Right forelimb (tissue), 1 donor: ENCODE results near the gene SLC7A6.
"Not testable (repeated sequence)": the region's sequence is repeated elsewhere in the genome, so short reads cannot be mapped to it uniquely, and the experiment has no call there.

Experiments used
- DNase-seq: peaks from one replicate; pipeline ENCODE4 v3.0.0-alpha.2; 2018

The SLC7A6 gene

GRCh38 chr16:68285683-68286082, 21.4 kb downstream of the SLC7A6 start:
- no peak for DNase-seq

DNA sequence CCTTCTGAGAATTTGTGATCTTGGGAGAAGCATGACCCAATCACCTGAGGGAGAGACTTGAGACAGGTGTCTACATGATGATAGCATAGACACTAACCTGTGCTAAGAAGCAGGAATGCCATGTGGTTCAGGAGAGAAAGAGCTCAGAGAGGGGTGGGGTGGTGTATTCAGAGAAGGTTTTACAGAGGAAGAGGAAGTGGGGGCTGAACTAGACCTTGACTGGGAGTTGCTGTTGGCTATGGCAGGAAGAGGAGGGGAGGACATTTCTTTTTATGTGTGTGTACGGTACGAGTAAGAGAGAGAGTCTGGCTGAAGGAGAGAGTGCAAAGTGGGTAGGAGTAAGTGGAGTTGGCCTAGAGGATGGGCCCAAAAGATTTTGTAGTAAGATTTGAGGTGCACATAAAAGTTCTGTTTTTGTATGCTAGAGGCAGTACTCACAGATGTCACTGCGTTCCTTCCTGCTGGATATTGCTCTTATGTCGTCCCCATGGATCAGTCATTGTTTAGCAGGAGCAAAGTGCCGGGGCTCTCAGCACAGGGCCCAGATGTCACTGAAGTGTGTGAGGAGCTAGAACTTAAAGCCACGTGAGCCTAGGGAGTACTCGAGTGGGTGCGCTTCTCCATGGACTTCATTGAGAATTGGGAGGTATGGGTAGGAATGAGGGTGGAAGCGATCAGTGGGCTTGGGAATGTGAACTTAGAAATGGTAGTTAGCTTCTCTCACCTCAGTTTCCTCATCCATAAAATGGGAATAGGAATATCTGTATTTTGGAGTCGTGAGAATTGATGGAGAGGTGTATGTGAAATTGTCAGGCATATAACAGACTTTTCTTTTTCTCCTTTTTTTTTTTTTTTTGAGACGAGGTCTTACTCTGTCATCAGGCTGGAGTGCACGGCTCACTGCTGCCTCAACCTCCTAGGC, 22.1 kb downstream of the SLC7A6 start:
- no peak for DNase-seq

- DNase-seq, result no peak
Observed at GRCh38 chr16:68287276-68288251, 23.2 kb downstream of the SLC7A6 start.

GRCh38 chr16:68288252-68288650, 23.9 kb downstream of the SLC7A6 start:
- no peak for DNase-seq

GRCh38 chr16:68288796-68289195, 24.5 kb downstream of the SLC7A6 start:
- DNase-seq, result not testable (repeated sequence)

DNA sequence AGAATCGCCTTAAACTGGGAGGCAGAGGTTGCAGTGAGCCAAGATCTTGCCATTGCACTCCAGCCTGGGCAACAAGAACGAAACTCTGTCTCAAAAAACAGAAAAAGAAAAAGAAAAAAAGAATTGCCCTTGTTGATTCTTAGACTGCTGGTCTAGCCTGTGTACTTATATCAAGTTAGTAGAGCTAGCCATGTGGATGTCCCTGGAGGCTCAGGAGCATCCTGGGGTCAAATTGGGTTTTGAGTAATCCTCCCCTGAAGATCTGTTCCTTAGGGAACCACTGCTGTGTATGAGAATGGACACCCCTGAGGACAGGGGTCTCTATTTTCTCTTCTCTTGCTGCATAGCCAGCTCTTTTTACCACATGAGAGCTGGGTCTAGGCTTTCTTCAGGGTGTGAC, 24.9 kb downstream of the SLC7A6 start:
- no peak for DNase-seq

GRCh38 chr16:68289621-68290329, 25.4 kb downstream of the SLC7A6 start:
- DNase-seq, result no peak

DNA sequence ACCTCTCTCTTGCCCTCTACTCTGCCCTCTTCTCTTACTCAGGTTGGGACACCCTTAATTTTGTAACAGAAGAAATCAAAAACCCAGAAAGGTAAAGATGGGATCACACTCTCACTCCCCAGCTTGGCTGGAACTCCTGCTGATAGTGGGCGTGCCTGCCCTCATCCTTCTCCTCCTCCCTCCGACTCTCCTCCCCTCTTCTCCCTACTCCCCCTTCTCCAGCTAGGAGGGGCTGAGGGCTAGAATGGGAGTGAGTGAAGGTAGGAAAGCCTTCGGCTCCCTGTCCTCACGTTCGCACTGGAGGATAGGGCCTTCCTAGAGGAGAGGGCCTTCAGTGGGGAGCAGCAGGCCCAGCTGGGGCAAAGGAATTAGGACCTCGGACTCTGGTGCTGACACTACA, 26.1 kb downstream of the SLC7A6 start:
- DNase-seq, result no peak

GRCh38 chr16:68291227-68291626, 26.9 kb downstream of the SLC7A6 start:
- no peak for DNase-seq

DNA sequence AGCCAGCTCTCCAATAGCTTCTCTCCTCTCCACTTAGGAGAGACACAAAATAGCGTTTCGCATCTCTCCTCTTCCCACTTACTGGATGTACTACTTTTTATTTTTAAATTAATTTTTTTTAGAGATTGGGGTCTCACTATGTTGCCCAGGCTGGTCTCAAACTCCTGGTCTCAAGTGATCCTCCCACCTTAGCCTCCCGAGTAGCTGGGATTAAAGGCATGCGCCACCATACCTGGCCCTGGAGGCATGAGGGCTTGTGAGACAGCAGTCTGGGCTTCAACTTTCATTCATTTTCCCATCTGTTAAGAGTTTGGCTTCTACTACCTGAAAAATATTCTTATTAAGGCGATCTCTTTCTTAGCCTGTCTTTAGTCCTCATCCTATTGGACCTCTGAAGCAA, 28.1 kb downstream of the SLC7A6 start:
- no peak for DNase-seq

DNA sequence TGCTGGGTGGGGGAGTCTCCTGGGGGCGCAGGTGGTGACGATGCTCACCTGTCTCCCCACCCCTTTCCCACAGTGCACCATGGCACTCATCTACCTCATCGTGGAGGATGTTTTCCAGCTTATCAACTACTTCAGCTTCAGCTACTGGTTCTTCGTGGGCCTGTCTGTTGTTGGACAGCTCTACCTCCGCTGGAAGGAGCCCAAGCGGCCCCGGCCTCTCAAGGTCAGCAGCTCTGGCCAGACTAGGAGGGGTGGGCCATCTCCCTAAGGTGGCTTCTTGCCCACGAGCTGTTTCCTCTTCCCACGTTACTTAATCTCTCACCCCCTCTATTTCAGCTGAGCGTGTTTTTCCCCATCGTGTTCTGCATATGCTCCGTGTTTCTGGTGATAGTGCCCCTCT, 32.0 kb downstream of the SLC7A6 start:
- DNase-seq, result no peak

DNA sequence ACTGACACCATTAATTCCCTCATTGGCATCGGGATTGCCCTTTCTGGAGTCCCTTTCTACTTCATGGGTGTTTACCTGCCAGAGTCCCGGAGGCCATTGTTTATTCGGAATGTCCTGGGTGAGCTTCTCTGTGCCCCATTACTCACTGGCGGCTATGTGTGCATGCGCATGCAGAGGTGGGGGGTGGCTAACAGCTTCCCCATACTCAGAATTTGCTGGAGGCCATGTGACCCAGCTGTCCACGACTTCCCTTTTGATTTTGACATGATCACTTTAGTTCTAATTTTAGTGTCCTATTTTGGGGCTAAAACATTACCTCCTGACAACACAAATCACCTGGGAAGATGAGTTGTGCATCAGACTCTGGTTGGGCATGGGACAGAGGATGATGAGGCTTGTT, 32.4 kb downstream of the SLC7A6 start:
- no peak for DNase-seq

- no peak for DNase-seq
Observed at GRCh38 chr16:68297908-68298307, 33.6 kb downstream of the SLC7A6 start.

DNA sequence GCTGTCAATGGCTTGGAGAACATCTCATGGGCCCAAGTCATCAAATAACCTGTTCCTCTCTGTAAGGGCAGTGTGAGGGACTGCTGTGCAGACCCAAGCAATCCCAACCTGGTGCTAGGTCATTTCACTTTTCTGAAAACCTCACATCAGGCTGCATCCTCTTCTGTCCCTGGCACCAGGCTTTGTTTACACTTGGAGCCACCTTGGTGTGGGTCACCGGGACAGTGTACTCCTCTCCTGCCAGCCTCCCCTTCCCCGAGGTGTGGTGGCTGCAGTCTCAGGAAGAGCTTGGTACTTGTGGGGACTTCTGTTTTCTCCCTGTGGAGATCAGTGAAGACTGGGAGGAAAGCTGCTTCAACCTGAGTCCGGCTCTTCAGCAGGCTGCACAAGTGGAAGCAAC, 34.0 kb downstream of the SLC7A6 start:
- no peak for DNase-seq

DNA sequence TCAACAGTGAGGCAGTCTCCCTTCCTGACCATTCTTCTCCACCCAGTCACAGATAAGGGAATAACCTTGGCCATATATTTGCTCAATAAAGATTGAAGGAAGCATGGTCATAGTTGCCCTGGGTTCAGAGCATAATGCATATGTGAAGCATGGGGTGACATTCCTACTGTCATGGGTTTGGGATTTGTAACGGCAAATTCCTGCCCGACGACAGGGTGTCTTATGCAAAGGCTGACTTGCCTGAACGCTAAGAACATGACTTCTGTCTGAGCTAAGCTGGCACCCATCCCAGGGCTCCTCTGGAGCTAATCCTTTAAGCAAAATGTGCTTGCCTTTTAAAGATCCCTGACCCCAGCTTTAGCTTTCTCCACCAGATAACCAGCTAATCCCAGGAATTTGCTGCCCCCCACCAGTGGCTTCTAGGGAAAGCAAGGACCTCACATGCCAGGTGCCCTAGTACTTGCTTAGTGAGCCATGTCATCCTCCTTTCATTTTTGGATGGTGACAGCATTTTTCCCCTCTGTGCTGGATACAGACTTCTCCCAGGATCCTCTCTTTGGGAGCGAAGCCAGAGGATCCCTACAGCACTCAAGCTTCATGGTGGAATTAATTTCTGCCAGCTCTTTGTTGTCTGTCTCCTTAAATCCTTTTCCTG, 34.7 kb downstream of the SLC7A6 start:
- no peak for DNase-seq

DNA sequence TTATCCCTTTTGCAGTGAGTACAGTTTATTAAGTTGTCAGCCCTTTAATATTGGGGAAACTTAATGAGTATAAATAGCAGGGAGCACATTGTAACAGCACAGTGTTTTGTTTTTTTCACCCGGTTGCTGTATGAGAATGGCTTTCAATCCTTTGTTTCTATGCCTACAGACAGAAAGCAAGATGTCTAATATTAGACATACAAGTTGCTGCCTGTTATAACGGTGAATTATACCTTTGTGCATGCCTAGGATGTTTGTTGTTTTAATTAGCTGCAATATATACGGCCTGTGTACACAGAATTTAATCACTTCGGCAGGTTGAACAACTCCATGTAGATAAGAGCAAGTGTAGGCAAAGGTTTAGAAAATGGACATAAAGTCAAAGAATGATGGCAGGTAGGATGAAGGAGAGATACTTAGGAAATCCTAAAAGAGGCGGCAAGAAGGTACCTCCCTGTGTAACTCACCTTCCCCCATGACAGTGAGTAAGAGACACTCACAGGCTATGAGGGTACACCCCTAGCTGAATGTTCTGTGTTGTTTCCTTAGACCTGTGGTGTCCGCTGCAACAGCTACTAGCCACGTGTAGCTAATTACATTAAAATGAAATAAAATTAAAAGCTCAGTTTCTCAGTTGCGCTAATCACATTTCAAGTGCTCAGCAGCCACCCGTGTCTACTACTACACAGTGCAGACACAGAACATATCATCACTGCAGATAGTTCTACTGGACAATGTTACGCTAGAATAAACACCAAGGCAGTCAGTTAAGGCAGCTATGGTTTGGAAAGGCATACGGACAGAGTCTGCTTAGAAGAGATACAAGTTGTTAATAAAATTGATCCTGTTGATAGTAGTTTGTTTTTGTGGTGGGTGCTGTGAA, 35.5 kb downstream of the SLC7A6 start:
- no peak for DNase-seq

- no peak for DNase-seq
Observed at GRCh38 chr16:68300734-68301459, 36.6 kb downstream of the SLC7A6 start.

DNA sequence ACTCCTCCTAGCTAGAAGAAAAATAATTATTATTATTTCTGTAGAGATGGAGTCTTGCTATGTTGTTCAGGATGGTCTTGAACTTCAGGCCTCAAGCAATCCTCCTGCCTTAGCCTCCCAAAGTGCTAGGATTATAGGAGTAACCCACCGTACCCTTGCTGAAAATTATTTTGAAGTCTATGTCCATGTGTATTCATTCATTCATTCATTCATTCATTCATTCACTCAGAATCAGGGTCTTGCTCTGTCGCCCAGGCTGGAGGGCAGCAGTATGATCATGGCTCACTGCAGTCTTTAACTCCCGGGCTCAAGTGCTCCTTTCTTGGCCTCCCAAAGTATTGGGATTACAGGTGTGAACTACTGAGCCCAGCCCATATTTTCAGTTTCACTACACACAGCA, 42.3 kb downstream of the SLC7A6 start:
- DNase-seq, result no peak

DNA sequence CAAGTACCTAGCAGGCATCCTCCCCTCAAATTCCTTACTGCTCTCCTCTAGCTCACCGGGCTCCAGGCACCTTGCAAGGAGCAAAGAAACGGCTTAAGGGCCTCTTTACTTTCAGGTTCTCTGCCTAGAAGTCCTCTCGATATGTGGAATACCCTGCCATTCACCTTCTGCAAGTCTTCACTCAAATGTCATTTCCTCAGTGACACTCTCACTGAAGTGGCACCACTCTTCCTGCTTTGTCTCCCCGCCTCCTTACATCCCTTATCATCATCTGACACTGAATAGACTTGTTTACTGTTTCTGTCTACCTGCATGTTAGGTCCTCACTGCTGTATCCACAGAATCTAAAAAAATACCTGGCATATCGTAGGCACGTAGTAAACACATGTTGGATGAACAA, 45.5 kb downstream of the SLC7A6 start:
- no peak for DNase-seq

- no peak for DNase-seq
Observed at GRCh38 chr16:68310437-68310773, 46.1 kb downstream of the SLC7A6 start.
